ENCODE data around the gene PGGT1B. TPM values are rescaled to one million over a fixed set of nuclear protein-coding genes. Genes with fewer than 3 reads are reported as not detected.
A peak's percentile ranks its signal among the peaks of the same experiment; 100 is the strongest.

The PGGT1B gene
- total RNA-seq, 1 experiment from 2014 or later = 59.7 TPM

DNA sequence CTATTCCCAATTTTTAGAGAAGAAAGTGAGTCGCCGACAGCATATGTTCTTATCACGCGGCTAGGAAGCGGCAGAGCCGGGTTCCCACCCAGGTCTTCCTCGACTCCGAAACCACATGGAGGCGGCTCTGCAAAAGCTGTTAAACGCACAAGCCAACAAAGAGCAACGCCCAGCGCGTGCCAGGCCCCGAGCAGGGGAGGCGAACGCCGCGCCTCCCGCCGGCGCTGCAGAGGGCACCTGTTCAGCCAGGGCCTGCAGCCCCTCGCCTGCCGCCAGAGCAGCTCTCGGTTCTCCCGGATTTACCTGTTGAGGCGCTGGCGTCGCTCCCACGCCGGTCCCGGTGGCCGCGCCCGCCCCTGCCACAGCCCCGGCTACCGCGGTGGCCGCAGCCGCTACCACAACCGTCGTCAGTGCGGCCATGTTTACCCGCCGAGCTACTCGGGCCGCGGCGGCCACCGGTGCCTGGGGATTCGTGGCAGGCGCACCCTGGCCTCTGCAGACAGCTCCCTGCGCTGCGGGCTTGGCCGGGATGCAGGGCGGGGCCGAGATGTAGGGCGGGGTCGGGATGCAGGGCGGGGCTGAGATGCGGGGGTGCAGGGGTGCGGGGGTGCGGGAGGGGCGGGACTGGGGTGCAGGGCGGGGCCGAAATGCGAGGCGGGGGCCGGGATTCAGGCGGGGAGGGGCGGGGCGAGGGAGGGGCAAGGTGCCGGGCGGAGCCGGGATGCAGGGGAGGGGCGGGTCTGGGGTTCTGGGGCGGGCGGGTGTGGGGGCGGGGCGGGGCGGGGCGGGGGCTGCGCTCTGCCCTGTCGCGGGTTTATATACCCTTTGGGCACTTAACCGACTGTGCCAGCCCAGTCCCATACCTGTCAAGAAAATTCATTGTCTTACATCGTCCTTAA is 33.7 kb upstream of the PGGT1B start, which contains the start of gene CCDC112:
TSS of gene CCDC112 (minus strand) at position 531 of the 899 bp plus-strand sequence. CDS start at position 420, 111 bp downstream.
- Histone ChIP-seq H3K79me2 (ENCODE audit: insufficient read depth, low read length) (peaks cover 11% of the 10 kb centered on the region; the same call in 1 of the 2 replicates), H2AFZ (ENCODE audit: low read length) (peak within 1 kb of the TSS; percentile 93), H4K8ac (replicated peaks; ENCODE audit: insufficient read length, low read depth, low read length) (no peak within 1 kb of the TSS), H3K14ac (ENCODE audit: insufficient read depth, low read length) (peak within 1 kb of the TSS; percentile 98), H3T11ph (ENCODE audit: low read length) (no peak within 1 kb of the TSS), H3K4me2 (ENCODE audit: insufficient read depth, insufficient read length, low read length) (peak within 1 kb of the TSS; percentile 99), H4K5ac (ENCODE audit: insufficient read length, low read depth, low read length) (peak within 1 kb of the TSS; percentile 75), H3K27ac (ENCODE audit: insufficient read length, low read depth, low read length) (no peak within 1 kb of the TSS), H3K4ac (ENCODE audit: low read depth, low read length) (no peak within 1 kb of the TSS; the same call in 1 of the 2 replicates), H2BK12ac (ENCODE audit: insufficient read length, low read depth, low read length) (no peak within 1 kb of the TSS), H3K4me1 (ENCODE audit: insufficient read depth, low read length) (no peaks in the 10 kb centered on the region; the same call in 1 of the 2 replicates), H3K27me3 (ENCODE audit: insufficient read depth, low read length) (no peaks in the 10 kb centered on the region), H2BK20ac (ENCODE audit: low read depth, low read length, poor library complexity, severe bottlenecking) (no peak within 1 kb of the TSS), H3K9ac (ENCODE audit: extremely low read depth, insufficient read length, low read length) (peak within 1 kb of the TSS; percentile 95), H2BK5ac (ENCODE audit: insufficient read length, low read length) (no peak within 1 kb of the TSS), H3K9me3 (ENCODE audit: control insufficient read depth, low read depth, low read length) (no peaks in the 10 kb centered on the region), H3K23me2 (ENCODE audit: insufficient read length, low read depth, low read length, poor library complexity, severe bottlenecking) (peaks cover 10% of the 10 kb centered on the region), H4K91ac (ENCODE audit: insufficient read length, low read depth, low read length) (no peak within 1 kb of the TSS), H3K79me1 (ENCODE audit: insufficient read depth, low read depth, low read length, poor library complexity, severe bottlenecking) (no peaks in the 10 kb centered on the region), H4K20me1 (ENCODE audit: control insufficient read depth, insufficient read depth, insufficient read length) (no peaks in the 10 kb centered on the region), H3K23ac (ENCODE audit: insufficient read length, low read depth, low read length) (no peak within 1 kb of the TSS), H2BK15ac (ENCODE audit: low read depth, low read length) (no peak within 1 kb of the TSS; the same call in 1 of the 2 replicates), H2BK120ac (ENCODE audit: low read depth, low read length, poor library complexity, severe bottlenecking) (peak within 1 kb of the TSS; percentile 12), H2AK5ac (ENCODE audit: insufficient read length, low read length) (no peak within 1 kb of the TSS), H3K56ac (ENCODE audit: insufficient read length, low read depth, low read length) (no peak within 1 kb of the TSS), H3K18ac (ENCODE audit: insufficient read length, low read depth, low read length) (peak within 1 kb of the TSS; percentile 92)
- TF ChIP-seq, protein P1, sequence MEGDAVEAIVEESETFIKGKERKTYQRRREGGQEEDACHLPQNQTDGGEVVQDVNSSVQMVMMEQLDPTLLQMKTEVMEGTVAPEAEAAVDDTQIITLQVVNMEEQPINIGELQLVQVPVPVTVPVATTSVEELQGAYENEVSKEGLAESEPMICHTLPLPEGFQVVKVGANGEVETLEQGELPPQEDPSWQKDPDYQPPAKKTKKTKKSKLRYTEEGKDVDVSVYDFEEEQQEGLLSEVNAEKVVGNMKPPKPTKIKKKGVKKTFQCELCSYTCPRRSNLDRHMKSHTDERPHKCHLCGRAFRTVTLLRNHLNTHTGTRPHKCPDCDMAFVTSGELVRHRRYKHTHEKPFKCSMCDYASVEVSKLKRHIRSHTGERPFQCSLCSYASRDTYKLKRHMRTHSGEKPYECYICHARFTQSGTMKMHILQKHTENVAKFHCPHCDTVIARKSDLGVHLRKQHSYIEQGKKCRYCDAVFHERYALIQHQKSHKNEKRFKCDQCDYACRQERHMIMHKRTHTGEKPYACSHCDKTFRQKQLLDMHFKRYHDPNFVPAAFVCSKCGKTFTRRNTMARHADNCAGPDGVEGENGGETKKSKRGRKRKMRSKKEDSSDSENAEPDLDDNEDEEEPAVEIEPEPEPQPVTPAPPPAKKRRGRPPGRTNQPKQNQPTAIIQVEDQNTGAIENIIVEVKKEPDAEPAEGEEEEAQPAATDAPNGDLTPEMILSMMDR (conservative IDR thresholded peaks at IDR 0.05) = no peak; the same call in 2 of the 3 replicates
- Mint-ChIP-seq H3K4me3 (peak within 1 kb of the TSS; percentile 96 to 100), H3K27ac (peak within 1 kb of the TSS; percentile 4 to 98 (median 37); a peak in 4 of 7 replicates), H3K9me3 (peaks cover 2 to 5% of the 10 kb centered on the region in 2 experiments; a peak in 3 of 5 replicates), H3K36me3 (ENCODE audit: insufficient read depth in 1 of 3, low read depth in 3 of 3) (peaks cover 3 to 19% (median 18%) of the 10 kb centered on the region in 3 experiments), H3K27me3 (ENCODE audit: low read depth) (peaks cover 3% of the 10 kb centered on the region; the same call in 1 of the 2 replicates), H3K4me1 (peaks cover 14 to 16% of the 10 kb centered on the region in 2 experiments)
- no CpG with 5 or more reads among the region's 86 CpGs for WGBS (ENCODE audit: extremely low coverage, insufficient read length, low lambda C conversion rate)
- peak; percentile 90 for DNase-seq
